HEK293T (cell line): ENCODE results near the gene ZYX.

Source experiments
- ARNT ChIP-seq: fragments of 450-650 bp; IDR thresholded peaks from 2 replicates; pipeline ENCODE4 v1.6.1; 2017; ENCODE audit warnings: mild to moderate bottlenecking
- BHLHE40 ChIP-seq: fragments of 450-650 bp; IDR thresholded peaks from 2 replicates; pipeline ENCODE4 v1.6.1; 2016; ENCODE audit warnings: mild to moderate bottlenecking, moderate library complexity, borderline replicate concordance
- CTBP1 ChIP-seq: fragments of 450-650 bp; IDR thresholded peaks from 2 replicates; pipeline ENCODE4 v1.6.1; 2016; ENCODE audit warnings: borderline replicate concordance
- FOXM1 ChIP-seq: fragments of 450-650 bp; IDR thresholded peaks from 2 replicates; pipeline ENCODE4 v1.6.1; 2017; ENCODE audit warnings: mild to moderate bottlenecking, borderline replicate concordance
- HDGF ChIP-seq: fragments of 450-650 bp; IDR thresholded peaks from 2 replicates; pipeline ENCODE4 v1.6.1; 2017; ENCODE audit warnings: antibody characterized with exemption, borderline replicate concordance
- L3MBTL2 ChIP-seq: fragments of 450-650 bp; conservative IDR thresholded peaks from 2 replicates; pipeline ENCODE4 v1.6.1; 2016; ENCODE audit warnings: mild to moderate bottlenecking
- NFRKB ChIP-seq: fragments of 450-650 bp; IDR thresholded peaks from 2 replicates; pipeline ENCODE4 v1.6.1; 2016; ENCODE audit warnings: mild to moderate bottlenecking, moderate library complexity
- PKNOX1 ChIP-seq: fragments of 450-650 bp; IDR thresholded peaks from 2 replicates; pipeline ENCODE4 v1.6.1; 2016
- SP1 ChIP-seq: fragments of 450-650 bp; IDR thresholded peaks from 2 replicates; pipeline ENCODE4 v1.6.1; 2017
- SUZ12 ChIP-seq: fragments of 450-650 bp; IDR thresholded peaks from 2 replicates; pipeline ENCODE4 v1.6.1; 2016; ENCODE audit warnings: mild to moderate bottlenecking
- ZNF384 ChIP-seq: fragments of 450-650 bp; IDR thresholded peaks from 2 replicates; pipeline ENCODE4 v1.6.1; 2016

DNA sequence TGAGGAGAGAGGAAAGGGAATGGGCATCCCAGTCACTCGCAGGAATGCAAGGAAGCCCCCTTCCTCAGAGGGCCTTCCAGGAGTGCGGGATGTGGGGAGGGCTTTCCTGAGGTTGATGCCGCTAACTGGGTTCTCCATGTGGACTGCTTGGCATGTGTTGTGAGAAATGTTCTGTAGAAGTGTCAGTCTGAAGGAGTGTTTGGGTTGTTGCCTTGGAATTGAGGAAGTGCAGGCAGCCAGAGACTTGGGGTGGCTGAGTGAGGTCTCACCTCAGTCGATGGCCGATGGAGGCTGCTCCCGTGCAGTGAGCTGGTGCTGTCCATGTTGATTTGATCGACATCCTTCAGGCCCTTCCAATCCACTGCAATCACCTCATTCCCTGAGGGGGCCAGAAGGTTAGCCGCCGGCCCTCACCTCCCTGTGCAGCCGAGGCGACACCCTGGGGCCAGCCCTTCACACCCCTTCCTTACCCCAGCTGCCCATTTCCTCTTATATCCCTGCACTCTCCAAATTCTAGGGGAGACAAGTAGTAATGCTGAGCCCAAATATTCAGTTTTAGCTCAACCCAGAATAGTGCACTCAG is 21.3 kb upstream of the ZYX start:
- TF ChIP-seq L3MBTL2: no peak
- no peak for TF ChIP-seq CTBP1
- no peak for TF ChIP-seq SUZ12
- no peak for TF ChIP-seq FOXM1
- no peak for TF ChIP-seq BHLHE40
- TF ChIP-seq ZNF384: no peak
- TF ChIP-seq PKNOX1: no peak
- no peak for TF ChIP-seq ARNT
- no peak for TF ChIP-seq NFRKB
- TF ChIP-seq SP1: no peak
- no peak for TF ChIP-seq HDGF
